NB4 (cell line): Measurements from ENCODE around the gene MPZL1.

Experiments
- CTCF ChIP-seq: IDR thresholded peaks from one replicate; pipeline ENCODE4 v1.5.1; 2012; ENCODE audit warnings: low read depth, low read length
- MAX ChIP-seq: IDR thresholded peaks from 2 replicates; pipeline ENCODE4 v1.6.1; 2011; ENCODE audit warnings: low read depth, low read length
- MYC ChIP-seq: IDR thresholded peaks from 2 replicates; pipeline ENCODE4 v1.6.1; 2011; ENCODE audit warnings: low read depth, low read length
- POLR2A ChIP-seq: IDR thresholded peaks from 2 replicates; pipeline ENCODE4 v1.6.1; 2011; ENCODE audit warnings: mild to moderate bottlenecking; ENCODE audit not compliant: insufficient read length; ENCODE audit errors: extremely low read depth

- no peak for TF ChIP-seq MYC
- TF ChIP-seq CTCF: no peak
- no peak for TF ChIP-seq POLR2A
- no peak for TF ChIP-seq MAX
These were observed 18.2 kb upstream of the MPZL1 start for GRCh38 chr1:167703557-167703956.
